GM18858 (cell line): ENCODE data around the gene MGA.

Experiments
- ATAC-seq: cut with Tn5 transposase; IDR thresholded peaks from one replicate; pipeline ENCODE4 v1.9.1; 2021; ENCODE audit not compliant: unreplicated experiment

MGA gene

GRCh38 chr15:41780266-41780665 is 120.1 kb downstream of the MGA start:
- no peak for ATAC-seq

DNA sequence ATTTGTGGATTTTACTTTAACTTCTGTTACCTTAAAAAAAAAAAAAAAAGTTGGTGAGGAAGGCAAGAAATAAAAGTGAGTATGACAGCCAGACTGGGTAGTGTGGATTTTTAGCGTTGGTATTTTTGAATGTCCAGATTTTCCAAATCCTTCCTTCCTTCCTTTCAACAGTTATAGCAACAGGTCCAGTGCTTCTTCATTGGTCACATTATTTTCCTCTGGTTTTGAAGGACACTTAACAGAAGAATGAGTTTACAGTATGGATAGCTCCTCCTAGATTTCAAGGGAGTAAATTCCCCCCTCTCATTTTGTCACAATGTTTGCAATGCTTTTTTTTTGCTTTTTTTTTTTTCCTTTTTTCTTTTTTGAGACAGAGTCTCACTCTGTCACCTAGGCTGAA is 120.5 kb downstream of the MGA start:
- no peak for ATAC-seq

DNA sequence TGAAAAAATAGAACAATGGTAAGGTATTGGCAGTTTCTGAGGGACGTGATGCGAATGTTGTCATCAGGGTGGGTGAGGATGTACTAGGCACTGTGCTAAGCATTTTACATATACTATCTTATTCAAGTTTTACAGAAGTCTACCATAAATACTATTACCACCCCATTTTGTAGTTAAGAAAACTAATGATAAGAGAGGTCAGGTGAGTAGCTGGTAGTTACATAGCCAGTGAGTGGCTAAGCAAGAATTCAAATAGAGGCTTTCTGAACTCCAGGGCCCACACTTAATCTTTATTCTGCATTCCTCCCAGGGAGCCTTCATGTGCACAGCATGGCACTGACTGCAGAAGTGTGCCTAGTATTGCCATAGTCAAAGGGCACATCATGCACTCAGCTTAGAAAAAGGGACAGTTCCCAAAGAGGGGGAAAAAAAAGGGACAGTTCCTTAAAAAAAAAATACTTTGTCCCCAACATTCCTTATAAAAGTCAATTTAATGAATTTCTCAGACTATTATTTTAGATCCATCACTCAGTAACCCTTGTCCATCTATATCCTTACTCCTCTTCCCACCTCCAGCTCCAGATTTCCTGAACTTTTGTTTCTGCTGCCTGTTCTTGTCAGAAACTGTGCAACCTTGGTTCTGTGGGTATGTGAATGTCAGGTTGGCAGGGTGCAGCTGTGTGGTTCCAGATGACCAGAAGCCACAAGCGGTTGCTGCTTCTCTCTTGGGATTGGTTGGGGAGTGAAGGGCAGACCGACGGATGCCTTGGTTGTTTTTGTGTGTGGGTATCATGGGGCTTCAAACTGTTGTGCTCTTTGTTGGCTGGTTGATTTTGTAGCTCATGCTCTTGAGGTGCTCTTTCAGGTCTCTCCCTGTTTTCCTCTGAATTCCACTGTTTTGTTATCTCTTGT is 122.4 kb downstream of the MGA start:
- ATAC-seq, result no peak

DNA sequence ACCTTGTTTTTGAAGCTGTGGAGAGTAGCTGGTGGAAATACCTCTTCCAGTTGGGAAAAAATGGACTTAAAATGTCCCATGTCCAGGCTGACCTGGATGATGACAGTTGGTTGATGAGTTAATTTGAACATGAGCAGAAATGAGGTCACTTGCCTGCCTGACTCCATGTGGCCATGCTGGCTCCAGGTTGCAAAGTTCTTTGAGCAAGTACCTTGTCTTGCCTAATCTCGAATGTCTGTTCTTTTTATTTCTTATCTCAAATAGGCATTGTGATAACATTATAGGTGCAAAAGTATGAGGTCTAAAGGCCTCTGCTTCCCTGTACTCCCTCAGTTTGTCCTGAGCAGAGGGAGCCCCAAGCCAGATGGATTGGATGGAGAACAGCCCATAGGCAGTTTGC is 123.1 kb downstream of the MGA start:
- no peak for ATAC-seq

GRCh38 chr15:41788262-41788661 is 128.1 kb downstream of the MGA start:
- no peak for ATAC-seq

DNA sequence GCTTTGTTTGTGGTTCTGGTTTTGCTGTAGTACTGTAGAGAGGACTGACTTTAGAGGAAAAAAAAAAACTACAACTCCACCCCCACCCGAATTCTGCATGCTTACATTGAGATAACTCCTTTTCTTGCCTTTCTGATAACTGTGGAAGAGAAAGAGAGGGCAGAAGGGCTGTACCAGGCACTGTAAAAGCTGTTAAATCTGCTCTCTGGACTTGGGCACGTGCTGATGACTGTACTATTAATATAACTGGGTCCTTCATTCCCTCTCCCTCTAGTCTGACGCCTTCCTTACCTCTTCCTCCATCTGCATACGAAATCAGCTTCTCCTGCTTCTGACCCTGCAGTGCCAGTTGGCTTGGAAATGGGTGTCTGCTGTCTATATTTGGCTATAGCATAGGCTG is 129.0 kb downstream of the MGA start:
- ATAC-seq, result no peak

DNA sequence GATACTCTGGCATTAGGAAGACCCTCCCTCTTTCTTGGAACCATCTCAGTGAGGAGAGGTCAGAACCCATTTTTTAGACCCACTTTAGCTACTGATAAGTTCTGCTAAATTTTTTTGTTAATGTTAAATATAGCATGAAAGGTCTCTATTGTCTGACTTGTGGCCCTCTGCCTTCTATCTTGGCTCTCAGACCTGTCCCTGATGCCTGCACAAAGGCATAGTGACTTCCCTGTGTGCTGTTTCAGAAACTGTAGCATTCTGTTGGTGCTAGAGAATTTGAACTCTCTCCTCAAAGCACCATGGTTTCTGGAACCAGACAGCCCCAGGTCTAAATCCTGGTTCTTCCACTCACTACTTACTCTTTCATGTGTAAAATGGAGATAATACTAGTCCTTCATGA is 129.5 kb downstream of the MGA start:
- no peak for ATAC-seq

GRCh38 chr15:41790169-41790568 is 130.0 kb downstream of the MGA start:
- no peak for ATAC-seq

- no peak for ATAC-seq
Observed at GRCh38 chr15:41790756-41791546, 130.7 kb downstream of the MGA start.

DNA sequence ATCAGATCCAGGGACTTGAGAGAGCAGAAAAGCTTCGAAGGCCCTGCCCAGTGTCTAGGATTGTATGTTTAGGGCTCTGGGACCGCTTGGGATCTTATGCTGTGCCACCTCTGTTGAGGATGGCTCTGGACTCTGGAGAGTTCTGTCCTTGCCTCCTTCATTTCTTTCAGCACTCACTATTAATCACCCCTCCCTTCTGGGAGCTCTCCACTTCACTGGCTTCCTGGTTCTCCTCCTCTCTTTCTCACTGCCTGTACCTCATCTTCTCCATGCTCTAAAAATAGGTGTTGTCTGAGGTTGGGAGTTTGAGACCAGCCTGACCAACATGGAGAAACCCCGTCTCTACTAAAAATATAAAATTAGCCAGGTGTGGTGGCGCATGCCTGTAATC is 131.3 kb downstream of the MGA start:
- ATAC-seq, result no peak

- no peak for ATAC-seq
Observed at GRCh38 chr15:41792000-41792637, 131.9 kb downstream of the MGA start.

DNA sequence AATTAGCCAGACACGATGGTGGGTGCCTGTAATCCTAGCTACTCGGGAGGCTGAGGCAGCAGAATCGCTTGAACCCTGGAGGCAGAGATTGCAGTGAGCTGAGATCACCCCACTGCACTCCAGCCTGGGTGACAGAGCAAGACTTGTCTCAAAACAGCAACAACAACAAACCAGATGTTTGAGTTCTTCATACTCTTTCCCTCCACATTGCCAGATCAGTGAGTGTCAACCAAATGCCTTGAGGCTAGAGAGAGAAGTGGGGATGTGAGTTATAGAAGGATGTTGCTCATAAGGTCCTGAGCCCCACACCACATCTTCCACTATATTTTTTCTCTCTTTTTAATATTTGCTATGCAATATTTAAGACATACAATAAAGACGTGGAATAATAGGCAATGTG is 133.9 kb downstream of the MGA start:
- no peak for ATAC-seq

- ATAC-seq, result no peak
Observed at GRCh38 chr15:41795996-41796856, 136.0 kb downstream of the MGA start.

- ATAC-seq, result no peak
Observed at GRCh38 chr15:41797201-41797944, 137.2 kb downstream of the MGA start.

GRCh38 chr15:41798607-41799487 is 138.6 kb downstream of the MGA start:
- no peak for ATAC-seq

GRCh38 chr15:41799488-41799805 is 139.2 kb downstream of the MGA start:
- no peak for ATAC-seq

DNA sequence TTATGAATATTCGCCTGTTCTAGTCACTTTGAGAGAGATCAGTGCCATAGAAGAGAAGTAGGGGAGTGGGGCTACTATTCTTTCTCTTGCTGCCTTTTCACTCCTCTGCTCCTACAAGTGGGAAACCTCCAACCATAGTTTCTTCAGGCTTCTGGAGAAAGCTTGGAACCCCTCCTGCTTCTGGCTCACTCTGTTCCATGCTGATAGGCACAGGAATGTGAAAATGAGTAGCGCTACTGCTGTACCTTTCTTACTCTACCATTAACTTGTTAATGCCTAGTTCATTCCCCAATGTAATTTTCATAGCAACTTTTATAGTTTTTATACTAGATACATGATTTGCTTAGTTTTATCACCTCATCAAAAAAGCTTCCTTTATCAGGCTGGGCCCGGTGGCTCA is 141.0 kb downstream of the MGA start:
- ATAC-seq, result no peak

DNA sequence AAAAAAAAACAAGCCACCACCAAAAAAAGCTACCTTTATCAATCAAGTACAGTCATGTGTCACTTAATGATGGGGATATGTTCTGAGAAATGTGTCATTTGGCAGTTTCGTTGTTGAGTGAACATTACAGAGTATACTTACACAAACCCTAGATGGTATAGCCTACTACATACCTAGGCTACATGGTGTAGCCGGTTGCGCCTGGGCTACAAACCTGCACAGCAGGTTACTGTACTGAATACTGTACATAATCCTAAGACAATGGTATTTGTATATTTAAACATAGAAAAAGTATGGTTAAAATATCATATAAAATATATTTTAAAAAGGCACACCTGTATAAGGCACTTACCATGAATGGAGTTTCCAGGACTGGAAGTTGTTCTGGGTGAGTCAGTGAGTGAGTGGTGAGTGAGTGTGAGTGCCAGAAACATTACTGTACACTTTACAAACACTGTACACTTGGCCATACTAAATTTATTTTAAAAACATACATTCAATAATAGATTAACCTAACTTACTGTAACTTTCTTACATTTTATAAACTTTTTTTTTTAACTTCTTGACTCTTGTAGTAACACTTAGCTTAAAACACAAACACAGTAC is 141.7 kb downstream of the MGA start:
- no peak for ATAC-seq

DNA sequence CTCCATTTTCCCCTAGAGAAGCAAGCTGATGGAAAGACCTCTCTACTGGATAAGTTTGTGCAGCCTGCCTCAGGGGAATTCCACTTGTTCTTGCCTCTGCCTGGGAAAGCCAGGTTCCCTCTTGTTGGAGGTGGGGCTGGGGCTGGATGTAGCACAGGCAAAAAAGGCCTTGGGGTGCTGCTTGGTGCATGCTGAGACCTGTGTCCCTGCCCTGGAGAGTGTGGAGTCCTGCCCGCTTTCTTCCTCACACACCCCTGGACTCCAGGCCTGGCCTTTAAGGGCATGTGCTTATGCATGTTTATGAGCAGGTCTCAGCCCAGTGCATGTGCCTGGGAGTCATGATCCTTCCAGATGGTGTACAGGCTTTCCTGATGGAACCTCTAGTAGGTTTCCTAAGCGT is 144.2 kb downstream of the MGA start:
- no peak for ATAC-seq
